SK-N-SH (cell line): ENCODE results near the gene CAPNS2.

ENCODE experiments used
- CHD2 ChIP-seq: fragments of 150-350 bp; IDR thresholded peaks from 2 replicates; pipeline ENCODE4 v1.6.1; 2018; ENCODE audit warnings: low read length; ENCODE audit not compliant: partially characterized antibody
- EP300 ChIP-seq, 2 experiments: IDR thresholded peaks; 2 replicates each; pipeline versions ENCODE4 v1.4.0 to v1.6.1; 2012; ENCODE audit warnings: borderline replicate concordance in 1 of 2, low read depth in 1 of 2, low read length in 1 of 2
- EZH2phosphoT487 ChIP-seq: fragments of 200-600 bp; sonication (generic); IDR thresholded peaks from 2 replicates; pipeline ENCODE4 v1.6.1; 2017; ENCODE audit warnings: low read depth, mixed run types, mild to moderate bottlenecking, antibody characterized with exemption, moderate library complexity, borderline replicate concordance
- GABPA ChIP-seq: IDR thresholded peaks from 2 replicates; pipeline ENCODE4 v1.4.0; 2012; ENCODE audit warnings: low read depth, mild to moderate bottlenecking
- MXI1 ChIP-seq: IDR thresholded peaks from 2 replicates; pipeline ENCODE4 v1.6.1; 2012; ENCODE audit warnings: mild to moderate bottlenecking, low read depth, low read length, improper control_type of control experiment
- POLR2AphosphoS5 ChIP-seq: IDR thresholded peaks from 2 replicates; pipeline ENCODE4 v1.6.1; 2012; ENCODE audit warnings: low read depth, low read length
- RCOR1 ChIP-seq: fragments of 150-350 bp; IDR thresholded peaks from 2 replicates; pipeline ENCODE4 v1.6.1; 2017; ENCODE audit warnings: antibody characterized with exemption, low read length
- SIN3A ChIP-seq: IDR thresholded peaks from 2 replicates; pipeline ENCODE4 v1.6.1; 2012; ENCODE audit warnings: low read depth, mild to moderate bottlenecking, low read length, moderate library complexity, borderline replicate concordance
- TAF1 ChIP-seq: IDR thresholded peaks from 2 replicates; pipeline ENCODE4 v1.6.1; 2012; ENCODE audit warnings: low read depth, mild to moderate bottlenecking, low read length, moderate library complexity, borderline replicate concordance
- TEAD4 ChIP-seq: IDR thresholded peaks from 2 replicates; pipeline ENCODE4 v1.4.0; 2012; ENCODE audit warnings: mild to moderate bottlenecking, borderline replicate concordance; ENCODE audit not compliant: insufficient read depth
- TF ChIP-seq, protein P1 (sequence below): fragments of 200-600 bp; sonication (generic); IDR thresholded peaks from 2 replicates; pipeline ENCODE4 v1.6.1; 2017; ENCODE audit warnings: antibody characterized with exemption, mild to moderate bottlenecking, moderate library complexity
- TF ChIP-seq, protein P2 (sequence below): fragments of 150-350 bp; IDR thresholded peaks from 2 replicates; pipeline ENCODE4 v1.6.1; 2017; ENCODE audit warnings: antibody characterized with exemption, low read length, low read depth, borderline replicate concordance
- TF ChIP-seq, protein P3 (sequence below): fragments of 150-350 bp; IDR thresholded peaks from 2 replicates; pipeline ENCODE4 v1.6.1; 2016; ENCODE audit warnings: mild to moderate bottlenecking, low read depth, low read length
- TF ChIP-seq, protein P4 (sequence below): IDR thresholded peaks from 2 replicates; pipeline ENCODE4 v1.6.1; 2012; ENCODE audit warnings: mild to moderate bottlenecking, low read depth, low read length, moderate library complexity

DNA sequence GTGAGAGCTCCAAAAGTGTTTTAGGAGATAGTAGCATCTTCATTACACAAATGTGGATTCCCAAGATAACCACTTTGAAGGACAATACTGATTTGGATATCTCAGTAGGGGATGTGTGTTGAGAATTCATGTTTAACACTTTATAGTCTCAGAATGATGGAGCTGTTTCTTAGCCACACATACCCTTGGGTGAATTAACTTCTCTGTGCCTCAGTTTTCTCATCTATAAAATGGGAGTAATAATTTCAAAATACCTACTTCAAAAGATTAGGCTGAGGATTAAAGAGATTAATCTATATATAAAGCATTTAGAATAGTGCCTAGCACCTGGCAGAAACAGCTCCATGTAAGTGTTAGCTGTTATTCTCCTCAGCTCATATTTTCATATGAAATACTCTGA, 38.6 kb upstream of the CAPNS2 start:
- TF ChIP-seq, protein P1, sequence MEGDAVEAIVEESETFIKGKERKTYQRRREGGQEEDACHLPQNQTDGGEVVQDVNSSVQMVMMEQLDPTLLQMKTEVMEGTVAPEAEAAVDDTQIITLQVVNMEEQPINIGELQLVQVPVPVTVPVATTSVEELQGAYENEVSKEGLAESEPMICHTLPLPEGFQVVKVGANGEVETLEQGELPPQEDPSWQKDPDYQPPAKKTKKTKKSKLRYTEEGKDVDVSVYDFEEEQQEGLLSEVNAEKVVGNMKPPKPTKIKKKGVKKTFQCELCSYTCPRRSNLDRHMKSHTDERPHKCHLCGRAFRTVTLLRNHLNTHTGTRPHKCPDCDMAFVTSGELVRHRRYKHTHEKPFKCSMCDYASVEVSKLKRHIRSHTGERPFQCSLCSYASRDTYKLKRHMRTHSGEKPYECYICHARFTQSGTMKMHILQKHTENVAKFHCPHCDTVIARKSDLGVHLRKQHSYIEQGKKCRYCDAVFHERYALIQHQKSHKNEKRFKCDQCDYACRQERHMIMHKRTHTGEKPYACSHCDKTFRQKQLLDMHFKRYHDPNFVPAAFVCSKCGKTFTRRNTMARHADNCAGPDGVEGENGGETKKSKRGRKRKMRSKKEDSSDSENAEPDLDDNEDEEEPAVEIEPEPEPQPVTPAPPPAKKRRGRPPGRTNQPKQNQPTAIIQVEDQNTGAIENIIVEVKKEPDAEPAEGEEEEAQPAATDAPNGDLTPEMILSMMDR: no peak
- TF ChIP-seq EP300 (IDR thresholded peaks at IDR 0.05; ENCODE audit: borderline replicate concordance in 1 of 2, low read depth in 1 of 2, low read length in 1 of 2): no peak
- TF ChIP-seq RCOR1: no peak
- TF ChIP-seq POLR2AphosphoS5: no peak
- no peak for TF ChIP-seq TEAD4
- TF ChIP-seq TAF1: no peak
- TF ChIP-seq EZH2phosphoT487: no peak
- TF ChIP-seq, protein P2, sequence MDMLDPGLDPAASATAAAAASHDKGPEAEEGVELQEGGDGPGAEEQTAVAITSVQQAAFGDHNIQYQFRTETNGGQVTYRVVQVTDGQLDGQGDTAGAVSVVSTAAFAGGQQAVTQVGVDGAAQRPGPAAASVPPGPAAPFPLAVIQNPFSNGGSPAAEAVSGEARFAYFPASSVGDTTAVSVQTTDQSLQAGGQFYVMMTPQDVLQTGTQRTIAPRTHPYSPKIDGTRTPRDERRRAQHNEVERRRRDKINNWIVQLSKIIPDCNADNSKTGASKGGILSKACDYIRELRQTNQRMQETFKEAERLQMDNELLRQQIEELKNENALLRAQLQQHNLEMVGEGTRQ: no peak
- TF ChIP-seq, protein P3, sequence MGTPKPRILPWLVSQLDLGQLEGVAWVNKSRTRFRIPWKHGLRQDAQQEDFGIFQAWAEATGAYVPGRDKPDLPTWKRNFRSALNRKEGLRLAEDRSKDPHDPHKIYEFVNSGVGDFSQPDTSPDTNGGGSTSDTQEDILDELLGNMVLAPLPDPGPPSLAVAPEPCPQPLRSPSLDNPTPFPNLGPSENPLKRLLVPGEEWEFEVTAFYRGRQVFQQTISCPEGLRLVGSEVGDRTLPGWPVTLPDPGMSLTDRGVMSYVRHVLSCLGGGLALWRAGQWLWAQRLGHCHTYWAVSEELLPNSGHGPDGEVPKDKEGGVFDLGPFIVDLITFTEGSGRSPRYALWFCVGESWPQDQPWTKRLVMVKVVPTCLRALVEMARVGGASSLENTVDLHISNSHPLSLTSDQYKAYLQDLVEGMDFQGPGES: no peak
- TF ChIP-seq, protein P4, sequence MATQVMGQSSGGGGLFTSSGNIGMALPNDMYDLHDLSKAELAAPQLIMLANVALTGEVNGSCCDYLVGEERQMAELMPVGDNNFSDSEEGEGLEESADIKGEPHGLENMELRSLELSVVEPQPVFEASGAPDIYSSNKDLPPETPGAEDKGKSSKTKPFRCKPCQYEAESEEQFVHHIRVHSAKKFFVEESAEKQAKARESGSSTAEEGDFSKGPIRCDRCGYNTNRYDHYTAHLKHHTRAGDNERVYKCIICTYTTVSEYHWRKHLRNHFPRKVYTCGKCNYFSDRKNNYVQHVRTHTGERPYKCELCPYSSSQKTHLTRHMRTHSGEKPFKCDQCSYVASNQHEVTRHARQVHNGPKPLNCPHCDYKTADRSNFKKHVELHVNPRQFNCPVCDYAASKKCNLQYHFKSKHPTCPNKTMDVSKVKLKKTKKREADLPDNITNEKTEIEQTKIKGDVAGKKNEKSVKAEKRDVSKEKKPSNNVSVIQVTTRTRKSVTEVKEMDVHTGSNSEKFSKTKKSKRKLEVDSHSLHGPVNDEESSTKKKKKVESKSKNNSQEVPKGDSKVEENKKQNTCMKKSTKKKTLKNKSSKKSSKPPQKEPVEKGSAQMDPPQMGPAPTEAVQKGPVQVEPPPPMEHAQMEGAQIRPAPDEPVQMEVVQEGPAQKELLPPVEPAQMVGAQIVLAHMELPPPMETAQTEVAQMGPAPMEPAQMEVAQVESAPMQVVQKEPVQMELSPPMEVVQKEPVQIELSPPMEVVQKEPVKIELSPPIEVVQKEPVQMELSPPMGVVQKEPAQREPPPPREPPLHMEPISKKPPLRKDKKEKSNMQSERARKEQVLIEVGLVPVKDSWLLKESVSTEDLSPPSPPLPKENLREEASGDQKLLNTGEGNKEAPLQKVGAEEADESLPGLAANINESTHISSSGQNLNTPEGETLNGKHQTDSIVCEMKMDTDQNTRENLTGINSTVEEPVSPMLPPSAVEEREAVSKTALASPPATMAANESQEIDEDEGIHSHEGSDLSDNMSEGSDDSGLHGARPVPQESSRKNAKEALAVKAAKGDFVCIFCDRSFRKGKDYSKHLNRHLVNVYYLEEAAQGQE: no peak
- no peak for TF ChIP-seq MXI1
- TF ChIP-seq GABPA: no peak
- no peak for TF ChIP-seq CHD2
- no peak for TF ChIP-seq SIN3A
